Measurements from ENCODE around the gene ELFN1. TPM values are rescaled to one million over a fixed set of nuclear protein-coding genes. Genes with fewer than 3 reads are reported as not detected.

ELFN1 gene
- polyA plus RNA-seq, 1 donor (not counting 4 experiments of a cell fraction or from before 2014, with no cell fraction given) = 0.03 TPM

- Histone ChIP-seq H3K9me1 (ENCODE audit: control insufficient read depth, extremely low read depth, insufficient read depth, low read length) (no peaks in the 10 kb centered on the region), H3K79me2 (ENCODE audit: control insufficient read depth, insufficient read depth, low read length) (no peaks in the 10 kb centered on the region), H3K4me1 (ENCODE audit: control insufficient read depth, extremely low read depth, insufficient read depth, low read length) (peaks cover under 1% of the 10 kb centered on the region), H3K27me3 (ENCODE audit: control insufficient read depth, extremely low read depth, insufficient read depth, low read length) (peaks cover 38% of the 10 kb centered on the region), H4K20me1 (ENCODE audit: control insufficient read depth, extremely low read depth, insufficient read depth, low read length) (peaks cover 2% of the 10 kb centered on the region), H2AFZ (ENCODE audit: control insufficient read depth, low read length) (no peak overlapping the region), H3K4me2 (ENCODE audit: control insufficient read depth, extremely low read depth, insufficient read depth, low read depth, low read length) (no peak overlapping the region), H3K4me3 (ENCODE audit: control insufficient read depth in 2 of 3, extremely low read depth in 1 of 3, insufficient read depth in 2 of 3, low read depth in 1 of 3, low read length in 3 of 3) (no peak overlapping the region), H3K9me3 (ENCODE audit: control insufficient read depth, low read depth, low read length) (no peaks in the 10 kb centered on the region), H3K9ac (ENCODE audit: control insufficient read depth, extremely low read depth, insufficient read depth, low read length) (no peak overlapping the region), H3K36me3 (ENCODE audit: control insufficient read depth in 2 of 2, extremely low read depth in 1 of 2, insufficient read depth in 2 of 2, low read length in 2 of 2) (no peaks in the 10 kb centered on the region), H3K27ac (ENCODE audit: control insufficient read depth, insufficient read depth, low read length) (no peak overlapping the region)
- dilution Hi-C loops (cut with MboI; ENCODE audit: extremely low pct_ligation_motif_present, low sequenced_read_pairs) = no loop called here
- no peak for DNase-seq (ENCODE audit: low read depth, low spot score)
- FAIRE-seq = no peak
- TF ChIP-seq EZH2 (IDR thresholded peaks at IDR 0.05; ENCODE audit: low read length) = no peak
- TF ChIP-seq, protein P1, sequence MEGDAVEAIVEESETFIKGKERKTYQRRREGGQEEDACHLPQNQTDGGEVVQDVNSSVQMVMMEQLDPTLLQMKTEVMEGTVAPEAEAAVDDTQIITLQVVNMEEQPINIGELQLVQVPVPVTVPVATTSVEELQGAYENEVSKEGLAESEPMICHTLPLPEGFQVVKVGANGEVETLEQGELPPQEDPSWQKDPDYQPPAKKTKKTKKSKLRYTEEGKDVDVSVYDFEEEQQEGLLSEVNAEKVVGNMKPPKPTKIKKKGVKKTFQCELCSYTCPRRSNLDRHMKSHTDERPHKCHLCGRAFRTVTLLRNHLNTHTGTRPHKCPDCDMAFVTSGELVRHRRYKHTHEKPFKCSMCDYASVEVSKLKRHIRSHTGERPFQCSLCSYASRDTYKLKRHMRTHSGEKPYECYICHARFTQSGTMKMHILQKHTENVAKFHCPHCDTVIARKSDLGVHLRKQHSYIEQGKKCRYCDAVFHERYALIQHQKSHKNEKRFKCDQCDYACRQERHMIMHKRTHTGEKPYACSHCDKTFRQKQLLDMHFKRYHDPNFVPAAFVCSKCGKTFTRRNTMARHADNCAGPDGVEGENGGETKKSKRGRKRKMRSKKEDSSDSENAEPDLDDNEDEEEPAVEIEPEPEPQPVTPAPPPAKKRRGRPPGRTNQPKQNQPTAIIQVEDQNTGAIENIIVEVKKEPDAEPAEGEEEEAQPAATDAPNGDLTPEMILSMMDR (optimal IDR thresholded peaks at IDR 0.05 in 1 of 3, IDR thresholded peaks at IDR 0.05 in 1 of 3, conservative IDR thresholded peaks at IDR 0.05 in 1 of 3; ENCODE audit: extremely low read depth in 1 of 3, insufficient read depth in 2 of 3, low read length in 3 of 3) = no peak
These were observed 4.3 kb downstream of the ELFN1 start for GRCh38 chr7:1674161-1675035.

GRCh38 chr7:1675036-1675671 is 5.1 kb downstream of the ELFN1 start:
- FAIRE-seq (no peak), DNase-seq (ENCODE audit: low read depth, low spot score) (no peak)
- Histone ChIP-seq H3K27me3 (ENCODE audit: control insufficient read depth, extremely low read depth, insufficient read depth, low read length) (peaks cover 34% of the 10 kb centered on the region), H3K9me1 (ENCODE audit: control insufficient read depth, extremely low read depth, insufficient read depth, low read length) (no peaks in the 10 kb centered on the region), H3K9me3 (ENCODE audit: control insufficient read depth, low read depth, low read length) (no peaks in the 10 kb centered on the region), H4K20me1 (ENCODE audit: control insufficient read depth, extremely low read depth, insufficient read depth, low read length) (peaks cover 2% of the 10 kb centered on the region), H3K36me3 (ENCODE audit: control insufficient read depth in 2 of 2, extremely low read depth in 1 of 2, insufficient read depth in 2 of 2, low read length in 2 of 2) (no peaks in the 10 kb centered on the region), H3K4me3 (ENCODE audit: control insufficient read depth in 2 of 3, extremely low read depth in 1 of 3, insufficient read depth in 2 of 3, low read depth in 1 of 3, low read length in 3 of 3) (no peak overlapping the region), H2AFZ (ENCODE audit: control insufficient read depth, low read length) (no peak overlapping the region), H3K27ac (ENCODE audit: control insufficient read depth, insufficient read depth, low read length) (no peak overlapping the region), H3K79me2 (ENCODE audit: control insufficient read depth, insufficient read depth, low read length) (no peaks in the 10 kb centered on the region), H3K4me2 (ENCODE audit: control insufficient read depth, extremely low read depth, insufficient read depth, low read depth, low read length) (no peak overlapping the region), H3K9ac (ENCODE audit: control insufficient read depth, extremely low read depth, insufficient read depth, low read length) (no peak overlapping the region), H3K4me1 (ENCODE audit: control insufficient read depth, extremely low read depth, insufficient read depth, low read length) (no peaks in the 10 kb centered on the region)
- dilution Hi-C loops (cut with MboI; ENCODE audit: extremely low pct_ligation_motif_present, low sequenced_read_pairs) = no loop called here
- TF ChIP-seq EZH2 (IDR thresholded peaks at IDR 0.05; ENCODE audit: low read length) = no peak
- TF ChIP-seq, protein P1 (optimal IDR thresholded peaks at IDR 0.05 in 1 of 3, IDR thresholded peaks at IDR 0.05 in 1 of 3, conservative IDR thresholded peaks at IDR 0.05 in 1 of 3; ENCODE audit: extremely low read depth in 1 of 3, insufficient read depth in 2 of 3, low read length in 3 of 3) = no peak

All from keratinocyte (primary cell).